ENCODE data around the gene TECPR2. TPM values are rescaled to one million over a fixed set of nuclear protein-coding genes. Genes with fewer than 3 reads are reported as not detected.

TECPR2 gene
- total and polyA plus RNA-seq, 2 of the 13 experiments (the other 11 are each of a cell fraction or from before 2014, with no cell fraction given): 3.5 to 5.7 TPM

DNA sequence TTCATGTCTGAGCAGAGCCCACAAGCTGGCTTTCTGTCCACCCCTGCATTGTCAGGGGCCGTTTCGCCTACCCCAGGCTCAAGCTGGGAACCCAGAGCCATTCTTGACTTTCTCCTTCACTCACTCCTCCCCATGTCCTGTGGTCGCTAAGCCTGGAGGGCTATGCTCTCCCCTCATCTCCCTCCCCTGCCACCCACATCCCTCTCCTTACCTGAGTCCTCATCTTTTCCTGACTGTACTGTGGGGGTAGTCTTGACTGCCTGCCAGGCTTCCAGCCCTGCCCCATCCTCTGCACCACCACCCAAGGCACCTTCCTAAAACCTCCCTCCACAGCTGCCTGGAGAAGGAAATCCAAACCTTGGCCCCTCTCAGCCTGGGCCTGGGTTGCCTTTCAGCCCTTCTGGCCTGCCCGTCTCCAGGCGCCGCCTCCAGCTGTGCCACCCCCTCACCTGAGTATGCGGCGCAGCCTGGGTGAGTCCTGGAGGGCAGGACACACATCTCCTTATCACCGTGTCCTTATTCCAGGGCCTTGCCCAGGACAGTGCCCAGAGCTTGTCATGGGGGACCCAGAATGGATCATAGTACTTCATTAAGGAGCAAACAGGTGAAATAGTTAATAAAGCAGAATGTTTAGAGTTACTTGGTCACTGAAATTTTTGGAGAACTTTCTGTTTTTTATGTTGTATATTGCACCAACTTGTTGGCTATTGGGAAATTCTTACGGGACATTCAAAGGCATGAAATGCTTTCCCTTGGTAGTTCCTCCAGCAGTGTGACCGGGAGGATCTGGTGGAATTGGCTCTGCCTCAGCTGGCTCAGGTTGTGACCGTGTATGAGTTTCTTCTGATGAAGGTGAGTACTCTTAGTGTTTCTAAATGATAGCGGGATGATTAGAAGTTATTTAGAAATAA, 28.7 kb upstream of the TECPR2 start:
- H3K79me2 ChIP-seq (ENCODE audit: insufficient read depth, low read length): no peaks in the 10 kb centered on the region
- ATAC-seq: no peak; the same call in 1 of the 3 replicates
- in situ Hi-C loops (cut with HindIII; ENCODE audit: extremely low pct_ligation_motif_present, low pct_unique_long_range_greater_than_20kb): no loop called here
- no peaks in the 10 kb centered on the region for H3K9me3 ChIP-seq (ENCODE audit: low read length)
- WGBS (ENCODE audit: low lambda C conversion rate): 96% methylated on average over 13 of the region's 13 CpGs
- no peak overlapping the region for H2AFZ ChIP-seq (ENCODE audit: low read length)
- H3K27ac ChIP-seq (ENCODE audit: extremely low read length, insufficient read depth, low read length): no peak overlapping the region
- no peak for FAIRE-seq
- H3K4me1 ChIP-seq (ENCODE audit: insufficient read depth, low read length): no peaks in the 10 kb centered on the region
- no TSS peak for BruUV-seq (replicated peaks)
- CTCF ChIA-PET (ENCODE audit: low intra/inter-chr PET ratio, low total read pairs): no interaction called here
- peaks cover 14 to 37% of the 10 kb centered on the region in 2 experiments; a peak in 3 of 5 replicates for H3K36me3 ChIP-seq (replicated peaks in 1 of 2; ENCODE audit: control insufficient read depth in 1 of 2, insufficient read depth in 2 of 2, low read length in 2 of 2)
- no peak overlapping the region for H3K4me3 ChIP-seq (replicated peaks in 1 of 3; ENCODE audit: insufficient read depth in 1 of 3, low read depth in 2 of 3, low read length in 3 of 3)
- H3K27me3 ChIP-seq (ENCODE audit: control insufficient read depth in 1 of 2, insufficient read depth in 2 of 2, low read length in 2 of 2): no peaks in the 10 kb centered on the region
- H3K4me2 ChIP-seq (ENCODE audit: low read depth, low read length): no peak overlapping the region
- DNase-seq (ENCODE audit: low spot score): no peak
- H4K20me1 ChIP-seq (ENCODE audit: insufficient read depth, low read length): no peaks in the 10 kb centered on the region
- no peak for TF ChIP-seq ZNF446 (CRISPR knock-in tag; IDR thresholded peaks at IDR 0.05)
- no peak for TF ChIP-seq ZNF577 (CRISPR knock-in tag; IDR thresholded peaks at IDR 0.05; ENCODE audit: borderline replicate concordance, low read depth)
- no peak for TF ChIP-seq ZNF547 (CRISPR knock-in tag; IDR thresholded peaks at IDR 0.05)
- TF ChIP-seq ZNF282 (IDR thresholded peaks at IDR 0.05; ENCODE audit: partially characterized antibody): no peak
- no peak for TF ChIP-seq ZNF207 (IDR thresholded peaks at IDR 0.05; ENCODE audit: borderline replicate concordance)
- no peak for TF ChIP-seq HMGA1 (CRISPR knock-in tag; conservative IDR thresholded peaks at IDR 0.05)
- no peak for TF ChIP-seq SIX4 (CRISPR knock-in tag; IDR thresholded peaks at IDR 0.05)
- no peak for TF ChIP-seq ZFP36L1 (CRISPR knock-in tag; IDR thresholded peaks at IDR 0.05)
- TF ChIP-seq, protein P1, sequence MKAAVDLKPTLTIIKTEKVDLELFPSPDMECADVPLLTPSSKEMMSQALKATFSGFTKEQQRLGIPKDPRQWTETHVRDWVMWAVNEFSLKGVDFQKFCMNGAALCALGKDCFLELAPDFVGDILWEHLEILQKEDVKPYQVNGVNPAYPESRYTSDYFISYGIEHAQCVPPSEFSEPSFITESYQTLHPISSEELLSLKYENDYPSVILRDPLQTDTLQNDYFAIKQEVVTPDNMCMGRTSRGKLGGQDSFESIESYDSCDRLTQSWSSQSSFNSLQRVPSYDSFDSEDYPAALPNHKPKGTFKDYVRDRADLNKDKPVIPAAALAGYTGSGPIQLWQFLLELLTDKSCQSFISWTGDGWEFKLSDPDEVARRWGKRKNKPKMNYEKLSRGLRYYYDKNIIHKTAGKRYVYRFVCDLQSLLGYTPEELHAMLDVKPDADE (CRISPR knock-in tag; IDR thresholded peaks at IDR 0.05): no peak
- no peak for TF ChIP-seq PTBP1 (IDR thresholded peaks at IDR 0.05; ENCODE audit: low read depth, low read length, poor library complexity, severe bottlenecking)
- TF ChIP-seq, protein P2, sequence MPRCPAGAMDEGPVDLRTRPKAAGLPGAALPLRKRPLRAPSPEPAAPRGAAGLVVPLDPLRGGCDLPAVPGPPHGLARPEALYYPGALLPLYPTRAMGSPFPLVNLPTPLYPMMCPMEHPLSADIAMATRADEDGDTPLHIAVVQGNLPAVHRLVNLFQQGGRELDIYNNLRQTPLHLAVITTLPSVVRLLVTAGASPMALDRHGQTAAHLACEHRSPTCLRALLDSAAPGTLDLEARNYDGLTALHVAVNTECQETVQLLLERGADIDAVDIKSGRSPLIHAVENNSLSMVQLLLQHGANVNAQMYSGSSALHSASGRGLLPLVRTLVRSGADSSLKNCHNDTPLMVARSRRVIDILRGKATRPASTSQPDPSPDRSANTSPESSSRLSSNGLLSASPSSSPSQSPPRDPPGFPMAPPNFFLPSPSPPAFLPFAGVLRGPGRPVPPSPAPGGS (CRISPR knock-in tag; IDR thresholded peaks at IDR 0.05): no peak
- TF ChIP-seq ATAD3A (CRISPR knock-in tag; IDR thresholded peaks at IDR 0.05): no peak
- no peak for TF ChIP-seq ZNF274 (CRISPR knock-in tag; IDR thresholded peaks at IDR 0.05)
- TF ChIP-seq KMT2A (CRISPR knock-in tag; IDR thresholded peaks at IDR 0.05): no peak
- TF ChIP-seq ZMYM3 (CRISPR knock-in tag; IDR thresholded peaks at IDR 0.05): no peak
- TF ChIP-seq, protein P3, sequence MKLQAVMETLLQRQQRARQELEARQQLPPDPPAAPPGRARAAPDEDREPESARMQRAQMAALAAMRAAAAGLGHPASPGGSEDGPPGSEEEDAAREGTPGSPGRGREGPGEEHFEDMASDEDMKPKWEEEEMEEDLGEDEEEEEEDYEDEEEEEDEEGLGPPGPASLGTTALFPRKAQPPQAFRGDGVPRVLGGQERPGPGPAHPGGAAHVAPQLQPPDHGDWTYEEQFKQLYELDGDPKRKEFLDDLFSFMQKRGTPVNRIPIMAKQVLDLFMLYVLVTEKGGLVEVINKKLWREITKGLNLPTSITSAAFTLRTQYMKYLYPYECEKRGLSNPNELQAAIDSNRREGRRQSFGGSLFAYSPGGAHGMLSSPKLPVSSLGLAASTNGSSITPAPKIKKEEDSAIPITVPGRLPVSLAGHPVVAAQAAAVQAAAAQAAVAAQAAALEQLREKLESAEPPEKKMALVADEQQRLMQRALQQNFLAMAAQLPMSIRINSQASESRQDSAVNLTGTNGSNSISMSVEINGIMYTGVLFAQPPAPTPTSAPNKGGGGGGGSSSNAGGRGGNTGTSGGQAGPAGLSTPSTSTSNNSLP (IDR thresholded peaks at IDR 0.05; ENCODE audit: low read depth, low read length): no peak
- no peak for TF ChIP-seq ZFP36L2 (CRISPR knock-in tag; IDR thresholded peaks at IDR 0.05)
- no peak for TF ChIP-seq U2AF2 (IDR thresholded peaks at IDR 0.05; ENCODE audit: low read depth, low read length)
- no peak overlapping the region for H3K9ac ChIP-seq (ENCODE audit: insufficient read depth, low read depth, low read length)
- POLR2A ChIA-PET: interaction anchor here (1.5 kb wide), 1 partner anchor 13 kb away, joined by 4 read pairs; no protein-coding TSS in a partner anchor
- intact Hi-C loops (cut with micrococcal nuclease; ENCODE audit: unreplicated experiment): no loop called here
